Spinal cord (tissue), 10 donors: ENCODE data around the gene KATNAL2. TPM values are rescaled to one million over a fixed set of nuclear protein-coding genes. Genes with fewer than 3 reads are reported as not detected.
A peak's percentile ranks its signal among the peaks of the same experiment; 100 is the strongest.
"Not testable (repeated sequence)": the region's sequence is repeated elsewhere in the genome, so short reads cannot be mapped to it uniquely, and the experiment has no call there.

Source experiments
- DNase-seq, 6 donors: peaks; one replicate each; pipeline versions ENCODE4 v3.0.0 to v3.0.0-alpha.2; 2013 to 2015; ENCODE audit warnings: low spot score in 6 of 6, low read depth in 4 of 6
- H3K27ac ChIP-seq: one replicate; pipeline ENCODE4 v1.5.1; 2013; ENCODE audit warnings: low read depth, low read length, control low read depth
- H3K27me3 ChIP-seq: one replicate; pipeline ENCODE4 v1.6.1; 2013; ENCODE audit warnings: low read length; ENCODE audit not compliant: control insufficient read depth, insufficient read depth
- H3K36me3 ChIP-seq: one replicate; pipeline ENCODE4 v1.6.1; 2013; ENCODE audit warnings: low read length; ENCODE audit not compliant: control insufficient read depth, insufficient read depth
- H3K4me1 ChIP-seq: one replicate; pipeline ENCODE4 v1.6.1; 2013; ENCODE audit warnings: low read length; ENCODE audit not compliant: control insufficient read depth, insufficient read depth
- H3K4me3 ChIP-seq: one replicate; pipeline ENCODE4 v1.5.1; 2013; ENCODE audit warnings: low read depth, low read length, control low read depth
- H3K9me3 ChIP-seq: one replicate; pipeline ENCODE4 v1.6.1; 2013; ENCODE audit warnings: low read length; ENCODE audit not compliant: control insufficient read depth, insufficient read depth
- WGBS: methylation state at CpG from one replicate; pipeline ENCODE4 v1.1.5; 2013; ENCODE audit warnings: missing lambda C conversion rate; ENCODE audit not compliant: insufficient coverage; 5-methylcytosine and 5-hydroxymethylcytosine counted together
- polyA plus RNA-seq, 2 donors: library from polyadenylated mRNA; unstranded; fragments of 120-200 nt; gene quantifications; one replicate each; pipeline ENCODE4 v1.2.1, GENCODE V29; 2013; ENCODE audit not compliant: insufficient read length in 2 of 2
- total RNA-seq, 2 donors: library from RNA; depleted of rRNA in 1 of 2; stranded (reverse); fragments of 120-200 nt in 1 of 2; fragments of >200 nt in 1 of 2; gene quantifications; one replicate each; pipeline versions ENCODE4 v1.2.3 to v1.2.4, GENCODE V29; 2013 to 2014
- donor health status: healthy.

KATNAL2 gene
- total and polyA plus RNA-seq, 4 donors: 6.3 to 9.6 (median 8.2) TPM

- H3K9me3 ChIP-seq, DNase-seq, H3K27me3 ChIP-seq, H3K4me3 ChIP-seq, H3K36me3 ChIP-seq, H3K27ac ChIP-seq, H3K4me1 ChIP-seq: not testable (repeated sequence)
- no CpG with 5 or more reads among the region's 55 CpGs for WGBS
Measured at GRCh38 chr18:47029684-47030353, 112.4 kb downstream of the KATNAL2 start.

DNA sequence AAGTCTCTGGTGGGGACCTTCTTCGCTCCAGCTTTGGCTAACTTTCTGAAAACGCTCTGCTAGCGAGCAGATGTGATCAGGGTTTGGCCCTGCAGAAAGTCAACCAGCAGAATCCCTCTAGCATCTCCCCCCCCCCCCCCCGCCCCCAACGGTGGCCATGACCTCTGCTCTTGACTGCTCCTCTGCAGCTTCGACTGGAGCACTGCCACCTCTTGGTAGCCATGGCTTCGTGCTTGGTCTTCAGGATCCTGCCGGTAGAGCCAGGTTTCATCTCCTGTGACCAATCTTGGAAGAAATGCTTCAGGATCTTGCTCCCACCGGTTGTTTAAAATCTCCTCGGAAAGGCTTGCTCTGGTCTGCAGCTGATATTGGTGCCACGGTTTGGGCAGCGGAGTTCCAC, 113.5 kb downstream of the KATNAL2 start:
- not testable (repeated sequence) for H3K4me3 ChIP-seq, H3K4me1 ChIP-seq, H3K36me3 ChIP-seq, H3K27me3 ChIP-seq, H3K9me3 ChIP-seq, DNase-seq, H3K27ac ChIP-seq
- 92% methylated on average over 2 of the region's 12 CpGs for WGBS

GRCh38 chr18:47032945-47033344, 115.5 kb downstream of the KATNAL2 start:
- Histone ChIP-seq H3K27me3 (no peaks in the 10 kb centered on the region), H3K27ac (no peak overlapping the region), H3K36me3 (peaks cover 8% of the 10 kb centered on the region), H3K9me3 (no peaks in the 10 kb centered on the region), H3K4me1 (no peaks in the 10 kb centered on the region), H3K4me3 (no peak overlapping the region)
- 87% methylated on average over 19 of the region's 19 CpGs for WGBS
- DNase-seq: no peak

DNA sequence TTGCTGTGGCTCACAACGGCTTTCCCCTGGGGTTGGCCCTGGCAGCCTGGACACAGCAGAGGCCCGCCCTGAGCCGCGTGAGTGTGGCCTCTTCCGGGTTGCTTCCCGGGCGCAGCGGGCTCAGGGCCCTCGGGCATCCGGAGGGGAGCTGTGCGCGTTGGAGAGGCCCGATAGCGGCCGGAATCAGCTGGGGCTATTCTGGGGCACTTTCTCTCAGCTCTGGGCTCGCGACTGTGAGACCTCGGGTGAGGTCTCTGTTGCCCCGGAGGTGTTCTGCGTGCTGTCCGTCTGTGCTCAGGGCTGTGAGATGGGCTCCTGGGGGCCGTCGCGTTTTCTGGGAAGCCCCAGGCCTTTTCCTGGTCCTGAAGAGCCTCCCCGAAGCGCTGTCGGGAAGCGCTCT, 117.2 kb downstream of the KATNAL2 start:
- WGBS: 94% methylated on average over 25 of the region's 28 CpGs
- not testable (repeated sequence) for H3K27me3 ChIP-seq, H3K4me3 ChIP-seq, H3K9me3 ChIP-seq, H3K27ac ChIP-seq, H3K4me1 ChIP-seq, DNase-seq, H3K36me3 ChIP-seq

- H3K27me3 ChIP-seq: no peaks in the 10 kb centered on the region
- no peak within 1 kb of the TSS for H3K27ac ChIP-seq
- no peaks in the 10 kb centered on the region for H3K4me1 ChIP-seq
- no peaks in the 10 kb centered on the region for H3K9me3 ChIP-seq
- no peak for DNase-seq
- no peak within 1 kb of the TSS for H3K4me3 ChIP-seq
- WGBS: 95% methylated on average over 28 of the region's 29 CpGs
- peaks cover 8% of the 10 kb centered on the region for H3K36me3 ChIP-seq
Measured at GRCh38 chr18:47035156-47035671, 117.8 kb downstream of the KATNAL2 start, which contains the start of gene ELOA2. Gene ELOA2, minus strand, starts transcription at chr18:47035621. Its CDS starts 357 bp downstream, at chr18:47035264.

GRCh38 chr18:47036298-47036874, 119.0 kb downstream of the KATNAL2 start:
- DNase-seq: peak in 1 of 6 donors; percentile 64
- H3K27ac ChIP-seq: no peak overlapping the region
- no peaks in the 10 kb centered on the region for H3K4me1 ChIP-seq
- H3K36me3 ChIP-seq: peaks cover 8% of the 10 kb centered on the region
- H3K9me3 ChIP-seq: no peaks in the 10 kb centered on the region
- no peaks in the 10 kb centered on the region for H3K27me3 ChIP-seq
- no CpG with 5 or more reads among the region's 2 CpGs for WGBS
- no peak overlapping the region for H3K4me3 ChIP-seq

DNA sequence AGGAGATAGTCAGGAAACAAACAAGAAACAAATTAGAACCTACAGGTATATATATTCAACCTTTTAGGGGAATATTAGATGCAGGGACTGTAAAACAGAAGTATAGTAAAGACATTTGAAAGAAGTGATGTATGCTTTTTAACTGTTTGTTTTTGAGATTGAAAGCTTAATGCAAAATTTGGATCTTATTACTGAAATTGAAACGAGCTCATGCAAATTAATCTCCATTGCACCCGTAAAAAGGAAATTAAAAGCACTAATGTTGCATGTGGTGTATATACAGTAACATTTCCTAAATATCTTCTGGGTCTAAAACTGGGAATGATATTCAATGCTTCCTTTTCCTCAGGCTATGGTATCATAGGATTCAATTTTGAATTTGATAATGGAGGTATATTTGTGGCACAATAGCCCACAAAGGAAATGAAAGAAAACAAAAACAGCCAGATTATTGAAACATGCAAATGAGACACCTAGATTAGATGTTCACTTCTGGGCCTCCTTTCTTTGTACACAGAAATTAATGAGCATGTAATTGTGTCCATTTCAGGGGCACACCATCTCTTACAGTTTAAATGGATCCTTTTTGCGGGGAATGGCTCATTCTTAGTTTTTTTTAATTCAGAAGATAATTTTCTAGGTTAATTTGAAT, 119.7 kb downstream of the KATNAL2 start:
- no peaks in the 10 kb centered on the region for H3K9me3 ChIP-seq
- no CpG with 5 or more reads among the region's 3 CpGs for WGBS
- DNase-seq: peak in 1 of 6 donors; percentile 75
- peaks cover 8% of the 10 kb centered on the region for H3K36me3 ChIP-seq
- H3K4me3 ChIP-seq: no peak overlapping the region
- H3K27ac ChIP-seq: no peak overlapping the region
- H3K4me1 ChIP-seq: no peaks in the 10 kb centered on the region
- no peaks in the 10 kb centered on the region for H3K27me3 ChIP-seq

GRCh38 chr18:47040982-47041381, 123.6 kb downstream of the KATNAL2 start:
- DNase-seq: no peak
- no CpG with 5 or more reads among the region's 6 CpGs for WGBS
- H3K27me3 ChIP-seq: no peaks in the 10 kb centered on the region

GRCh38 chr18:47050468-47050867, 133.1 kb downstream of the KATNAL2 start:
- Histone ChIP-seq H3K4me1 (no peaks in the 10 kb centered on the region), H3K27ac (no peak overlapping the region), H3K4me3 (no peak overlapping the region), H3K36me3 (no peaks in the 10 kb centered on the region), H3K27me3 (no peaks in the 10 kb centered on the region), H3K9me3 (no peaks in the 10 kb centered on the region)
- WGBS: 40% methylated on average over 6 of the region's 7 CpGs
- DNase-seq: peak; percentile 21 to 88 (median 40)

More at GRCh38 chr18:47040982-47041381, 123.6 kb downstream of the KATNAL2 start:
- no peaks in the 10 kb centered on the region for H3K36me3 ChIP-seq
- H3K4me3 ChIP-seq: no peak overlapping the region
- no peaks in the 10 kb centered on the region for H3K4me1 ChIP-seq
- no peak overlapping the region for H3K27ac ChIP-seq
- H3K9me3 ChIP-seq: no peaks in the 10 kb centered on the region
